Endothelial cell (in vitro differentiated cells): ENCODE measurements around the gene RHOV. TPM values are rescaled to one million over a fixed set of nuclear protein-coding genes. Genes with fewer than 3 reads are reported as not detected.
A peak's percentile ranks its signal among the peaks of the same experiment; 100 is the strongest.

Source experiments
- DNase-seq: peaks from one replicate; pipeline ENCODE4 v3.0.0; 2021; ENCODE audit warnings: low spot score
- H3K27ac Mint-ChIP-seq: one replicate; pipeline ENCODE4 v1.8.0; 2021; ENCODE audit warnings: mixed read lengths, inconsistent platforms; ENCODE audit not compliant: unreplicated experiment
- H3K27me3 Mint-ChIP-seq: one replicate; pipeline ENCODE4 v1.8.0; 2021; ENCODE audit warnings: mild to moderate bottlenecking, moderate library complexity, mixed read lengths, inconsistent platforms; ENCODE audit not compliant: unreplicated experiment
- H3K36me3 Mint-ChIP-seq: one replicate; pipeline ENCODE4 v1.8.0; 2021; ENCODE audit warnings: mild to moderate bottlenecking, low read depth, mixed read lengths, inconsistent platforms; ENCODE audit not compliant: unreplicated experiment
- H3K4me1 Mint-ChIP-seq: one replicate; pipeline ENCODE4 v1.8.0; 2021; ENCODE audit warnings: mild to moderate bottlenecking, mixed read lengths, inconsistent platforms; ENCODE audit not compliant: unreplicated experiment
- H3K4me3 Mint-ChIP-seq: one replicate; pipeline ENCODE4 v1.8.0; 2021; ENCODE audit warnings: mild to moderate bottlenecking, mixed read lengths, inconsistent platforms; ENCODE audit not compliant: unreplicated experiment
- H3K9me3 Mint-ChIP-seq: one replicate; pipeline ENCODE4 v1.8.0; 2021; ENCODE audit warnings: mixed read lengths, inconsistent platforms; ENCODE audit not compliant: unreplicated experiment
- total RNA-seq: library from RNA; stranded (reverse); fragmentation: NEBNext Ultra II Directional; extraction: Animal tissue kit (Norgen Biotek cat#: 25700); gene quantifications from one replicate; pipeline ENCODE4 v1.2.1, GENCODE V29; 2021; ENCODE audit not compliant: unreplicated experiment
- TF ChIP-seq, protein P1 (sequence below): fragments of 200-600 bp; sonication (generic); IDR thresholded peaks from one replicate; pipeline ENCODE4 v1.5.0; 2021; ENCODE audit warnings: antibody characterized with exemption; ENCODE audit not compliant: unreplicated experiment

RHOV gene
- total RNA-seq, 1 donor from 2014 or later = 1.4 TPM

DNA sequence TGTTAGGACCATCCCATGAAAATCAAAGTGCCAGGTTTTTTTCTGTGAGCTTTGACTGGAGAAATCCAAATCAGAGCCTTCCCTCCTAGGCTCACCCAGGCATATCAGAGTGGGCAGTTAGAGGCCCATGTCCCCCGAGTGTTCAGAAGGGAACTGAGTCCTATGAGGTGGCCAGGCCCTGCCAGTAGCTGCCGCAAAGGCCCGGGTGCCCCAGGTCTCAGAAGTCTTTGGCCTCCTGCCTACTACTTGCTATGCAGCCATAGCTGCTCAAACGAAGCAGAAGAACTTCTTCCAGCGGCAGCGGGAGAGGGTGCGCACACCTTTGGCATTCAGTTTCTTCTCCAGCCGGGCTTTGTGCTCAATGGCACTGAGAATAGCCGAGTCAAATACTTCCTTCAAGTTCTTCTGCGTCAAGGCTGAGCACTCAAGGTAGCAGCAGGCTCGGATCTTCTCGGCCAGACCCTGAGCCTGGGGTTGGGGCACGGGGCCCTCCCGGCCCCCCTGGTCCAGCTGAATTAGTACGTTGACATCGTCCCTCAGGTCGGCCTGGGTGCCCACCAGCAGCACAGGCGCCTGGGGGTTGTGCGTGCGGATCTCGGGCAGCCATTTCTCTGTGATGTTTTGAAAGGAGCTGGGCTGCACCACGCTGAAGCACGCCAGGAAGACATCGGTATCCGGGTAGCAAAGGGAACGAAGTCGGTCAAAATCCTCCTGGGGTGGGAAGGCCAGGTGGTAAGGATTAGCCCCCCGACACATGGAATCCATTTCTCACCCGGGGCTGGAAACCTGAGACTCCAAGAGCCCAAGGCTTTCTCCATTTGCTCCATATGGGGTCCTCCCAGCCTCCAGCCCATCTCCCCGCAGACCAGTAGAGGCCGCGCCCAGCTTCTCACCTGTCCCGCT is 992 bp downstream of the RHOV start:
- Mint-ChIP-seq H3K27ac (no peak overlapping the region), H3K27me3 (peaks cover 9% of the 10 kb centered on the region), H3K4me1 (peaks cover 2% of the 10 kb centered on the region), H3K36me3 (no peaks in the 10 kb centered on the region), H3K4me3 (no peak overlapping the region), H3K9me3 (no peaks in the 10 kb centered on the region)
- no peak for DNase-seq
- TF ChIP-seq, protein P1, sequence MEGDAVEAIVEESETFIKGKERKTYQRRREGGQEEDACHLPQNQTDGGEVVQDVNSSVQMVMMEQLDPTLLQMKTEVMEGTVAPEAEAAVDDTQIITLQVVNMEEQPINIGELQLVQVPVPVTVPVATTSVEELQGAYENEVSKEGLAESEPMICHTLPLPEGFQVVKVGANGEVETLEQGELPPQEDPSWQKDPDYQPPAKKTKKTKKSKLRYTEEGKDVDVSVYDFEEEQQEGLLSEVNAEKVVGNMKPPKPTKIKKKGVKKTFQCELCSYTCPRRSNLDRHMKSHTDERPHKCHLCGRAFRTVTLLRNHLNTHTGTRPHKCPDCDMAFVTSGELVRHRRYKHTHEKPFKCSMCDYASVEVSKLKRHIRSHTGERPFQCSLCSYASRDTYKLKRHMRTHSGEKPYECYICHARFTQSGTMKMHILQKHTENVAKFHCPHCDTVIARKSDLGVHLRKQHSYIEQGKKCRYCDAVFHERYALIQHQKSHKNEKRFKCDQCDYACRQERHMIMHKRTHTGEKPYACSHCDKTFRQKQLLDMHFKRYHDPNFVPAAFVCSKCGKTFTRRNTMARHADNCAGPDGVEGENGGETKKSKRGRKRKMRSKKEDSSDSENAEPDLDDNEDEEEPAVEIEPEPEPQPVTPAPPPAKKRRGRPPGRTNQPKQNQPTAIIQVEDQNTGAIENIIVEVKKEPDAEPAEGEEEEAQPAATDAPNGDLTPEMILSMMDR = no peak

DNA sequence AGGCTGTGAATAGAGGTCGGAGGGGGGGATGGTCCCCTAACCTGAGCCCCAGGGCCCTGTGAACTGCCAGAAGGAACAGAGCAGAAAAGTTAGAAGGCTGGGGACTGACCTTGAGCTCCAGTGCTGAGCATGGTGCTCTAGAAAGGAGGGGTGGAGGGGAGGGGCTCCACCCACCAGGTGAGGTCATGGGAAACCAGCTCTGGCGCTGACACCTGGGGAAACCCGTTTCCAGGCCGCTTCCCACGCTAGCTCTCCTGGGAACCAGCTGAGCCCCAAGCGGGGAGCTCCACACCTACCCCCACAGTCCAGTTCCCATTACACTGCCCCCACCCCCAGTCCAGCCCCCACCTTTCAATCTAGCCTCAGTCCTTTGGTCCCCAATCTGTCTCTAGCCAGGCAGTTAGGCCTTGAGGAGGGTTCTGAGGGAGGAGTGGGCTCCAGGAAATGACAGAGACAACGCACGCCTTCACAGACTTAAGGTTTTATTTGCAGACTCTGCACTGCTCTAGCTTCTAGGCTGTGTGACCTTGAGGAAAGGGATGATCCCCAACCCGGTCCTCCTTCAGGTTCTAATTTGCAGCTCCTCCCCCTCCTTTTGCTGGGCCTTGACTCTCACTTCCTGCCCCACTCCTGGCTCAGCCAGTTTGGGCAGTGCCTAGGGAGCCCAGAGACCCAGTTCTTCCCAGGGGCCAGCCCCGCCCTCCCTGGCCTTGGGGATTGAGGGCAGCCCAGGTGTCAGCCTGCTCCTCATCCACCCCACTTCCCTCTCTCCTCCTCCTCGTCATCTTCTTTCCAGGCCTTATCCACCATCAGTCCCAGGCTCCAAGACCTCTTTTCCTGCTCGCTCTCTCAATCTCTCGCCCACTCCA is 2.1 kb downstream of the RHOV start:
- H3K9me3 Mint-ChIP-seq = no peaks in the 10 kb centered on the region
- H3K27ac Mint-ChIP-seq = no peak overlapping the region
- H3K4me1 Mint-ChIP-seq = peaks cover 2% of the 10 kb centered on the region
- DNase-seq = no peak
- H3K27me3 Mint-ChIP-seq = peaks cover 9% of the 10 kb centered on the region
- no peak overlapping the region for H3K4me3 Mint-ChIP-seq
- TF ChIP-seq, protein P1 = no peak
- H3K36me3 Mint-ChIP-seq = no peaks in the 10 kb centered on the region

DNA sequence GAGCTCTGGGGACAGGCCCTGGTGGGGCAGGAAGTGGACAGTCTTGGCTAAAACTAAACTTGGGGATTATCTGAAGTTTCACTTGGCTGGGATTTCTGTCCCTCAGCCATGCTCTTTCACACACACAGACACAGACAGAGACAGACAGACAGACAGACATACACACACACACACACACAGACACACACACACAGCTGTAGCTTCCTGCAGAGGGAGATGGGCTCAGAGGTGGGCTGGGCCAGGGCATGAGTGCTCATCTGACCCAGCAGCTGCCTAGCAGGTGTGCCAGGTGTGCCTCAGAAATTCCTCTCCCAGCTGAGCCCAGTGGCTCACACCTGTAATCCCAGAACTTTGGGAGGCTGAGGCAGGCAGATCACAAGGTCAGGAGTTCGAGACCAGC is 3.3 kb downstream of the RHOV start:
- Mint-ChIP-seq H3K36me3 (no peaks in the 10 kb centered on the region), H3K27me3 (peaks cover 11% of the 10 kb centered on the region), H3K4me3 (no peak overlapping the region), H3K4me1 (peaks cover 2% of the 10 kb centered on the region), H3K9me3 (no peaks in the 10 kb centered on the region), H3K27ac (no peak overlapping the region)
- no peak for DNase-seq
- TF ChIP-seq, protein P1 = no peak

DNA sequence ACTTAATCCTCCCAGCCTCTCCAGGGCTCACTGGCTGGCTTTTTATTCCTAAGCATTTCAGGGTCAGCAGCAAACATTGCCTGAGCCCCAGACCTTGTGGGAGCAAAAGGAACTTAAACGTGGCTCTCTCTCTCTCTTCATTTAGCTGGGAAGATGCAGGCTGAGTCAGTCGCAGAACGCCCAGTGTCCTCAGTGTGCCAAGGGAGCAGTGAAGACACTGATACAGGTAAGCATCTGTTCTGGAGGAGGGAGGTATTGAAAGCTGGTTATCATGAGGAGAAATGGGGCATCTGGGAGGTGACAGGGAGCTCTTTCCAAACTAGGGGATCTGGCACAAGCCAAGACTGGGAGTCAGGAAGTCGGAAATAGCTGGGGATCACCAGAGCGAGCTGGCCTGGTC is 4.3 kb downstream of the RHOV start:
- Mint-ChIP-seq H3K27me3 (peaks cover 11% of the 10 kb centered on the region), H3K9me3 (no peaks in the 10 kb centered on the region), H3K36me3 (no peaks in the 10 kb centered on the region), H3K4me3 (peak overlapping the region; percentile 34), H3K27ac (no peak overlapping the region), H3K4me1 (peaks cover 2% of the 10 kb centered on the region)
- TF ChIP-seq, protein P1 = no peak
- no peak for DNase-seq

DNA sequence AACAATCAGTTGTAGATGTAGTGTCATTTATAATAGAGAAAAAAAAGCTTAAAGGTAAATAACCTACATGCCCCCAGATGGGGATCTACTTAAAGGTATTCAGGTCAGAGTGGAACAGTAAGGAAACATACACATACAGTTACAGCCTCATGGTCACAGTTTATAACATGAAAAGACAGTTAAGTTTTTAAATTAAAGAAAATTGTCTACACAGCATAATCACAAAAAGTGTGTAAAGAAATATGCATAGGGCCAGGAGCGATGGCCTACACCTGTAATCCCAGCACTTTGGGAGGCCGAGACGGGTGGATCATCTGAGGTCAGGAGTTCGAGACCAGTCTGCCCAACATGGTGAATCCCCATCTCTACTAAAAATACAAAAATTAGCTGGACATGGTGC is 6.8 kb downstream of the RHOV start:
- Mint-ChIP-seq H3K4me1 (no peaks in the 10 kb centered on the region), H3K9me3 (no peaks in the 10 kb centered on the region), H3K4me3 (no peak overlapping the region), H3K27ac (no peak overlapping the region), H3K36me3 (no peaks in the 10 kb centered on the region), H3K27me3 (peaks cover 8% of the 10 kb centered on the region)
- TF ChIP-seq, protein P1 = no peak
- DNase-seq = no peak
